PFSK-1 (cell line): ENCODE data around the gene HSP90AA1.

Experiments
- POLR2AphosphoS5 ChIP-seq: IDR thresholded peaks from 2 replicates; pipeline ENCODE4 v1.6.1; 2012; ENCODE audit warnings: low read depth, mild to moderate bottlenecking, control low read depth, low read length, moderate library complexity
- TAF1 ChIP-seq: IDR thresholded peaks from 2 replicates; pipeline ENCODE4 v1.6.1; 2012; ENCODE audit warnings: low read length, control low read depth, borderline replicate concordance; ENCODE audit not compliant: insufficient read depth

DNA sequence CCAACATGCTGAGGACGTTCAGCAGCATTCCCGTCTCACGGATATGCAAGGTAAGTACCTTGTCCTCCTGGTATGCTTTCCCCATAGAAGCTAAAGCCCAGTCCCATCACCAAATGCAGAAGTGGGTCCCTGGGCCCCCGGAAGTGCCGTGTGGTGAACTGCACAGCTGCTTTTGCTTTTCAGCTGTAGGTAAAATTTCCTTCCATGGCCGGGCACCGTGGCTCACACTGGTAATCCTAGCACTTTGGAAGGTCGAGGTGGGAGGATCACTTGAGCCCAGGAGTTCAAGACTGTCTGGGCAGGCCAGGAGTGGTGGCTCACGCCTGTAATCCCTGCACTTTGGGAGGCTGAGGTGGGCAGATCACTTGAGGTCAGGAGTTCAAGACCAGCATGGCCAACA lies 44.1 kb downstream of the HSP90AA1 start:
- TF ChIP-seq TAF1 (no peak), POLR2AphosphoS5 (no peak)
